OCI-LY7 (cell line): Measurements from ENCODE around the gene PRRC2B. TPM values are rescaled to one million over a fixed set of nuclear protein-coding genes. Genes with fewer than 3 reads are reported as not detected.

Experiments
- BruUV-seq: library from RNA; stranded (reverse); fragments of 400-500 nt; replicated peaks from 2 replicates; lab custom pipeline; 2021; lab: Mats Ljungman, UMichigan
- CTCF ChIA-PET: fragments of 300-600 bp; sonication (Branson Sonifier 250); formaldehyde crosslinking; loops from one replicate; lab custom pipeline; 2022; ENCODE audit warnings: antibody characterized with exemption; ENCODE audit not compliant: unreplicated experiment; lab: Charles Lee
- POLR2A ChIA-PET: fragments of 300-600 bp; sonication (Branson Sonifier 250); formaldehyde crosslinking; loops from one replicate; lab custom pipeline; 2022; ENCODE audit warnings: antibody characterized with exemption; lab: Charles Lee
- DNase-seq: peaks from one replicate; pipeline ENCODE4 v3.0.0-alpha.2; 2015; ENCODE audit warnings: low spot score
- H2AFZ ChIP-seq: fragments of 200-600 bp; sonication (generic), shearing (Covaris generic); 2 replicates; pipeline ENCODE4 v1.6.1; 2014; ENCODE audit warnings: mild to moderate bottlenecking, antibody characterized with exemption, low read length, moderate library complexity
- H3K27ac ChIP-seq: fragments of 200-600 bp; sonication (generic); 2 replicates; pipeline ENCODE4 v1.5.1; 2014; ENCODE audit warnings: mixed run types, low read depth, mild to moderate bottlenecking, moderate library complexity, low read length, inconsistent platforms; ENCODE audit not compliant: poor library complexity, severe bottlenecking
- H3K36me3 ChIP-seq: fragments of 200-600 bp; sonication (generic); 2 replicates; pipeline ENCODE4 v1.6.1; 2014; ENCODE audit warnings: mild to moderate bottlenecking, antibody characterized with exemption, low read length, moderate library complexity, mixed read lengths; ENCODE audit not compliant: insufficient read depth
- H3K4me1 ChIP-seq: fragments of 200-600 bp; sonication (generic); 2 replicates; pipeline ENCODE4 v1.5.1; 2014; ENCODE audit warnings: mild to moderate bottlenecking, low read length; ENCODE audit not compliant: insufficient read depth, poor library complexity, severe bottlenecking
- H3K4me2 ChIP-seq: fragments of 200-600 bp; sonication (generic); 2 replicates; pipeline ENCODE4 v1.6.1; 2014; ENCODE audit warnings: mild to moderate bottlenecking, low read length
- H3K4me3 ChIP-seq: fragments of 200-600 bp; sonication (generic); 2 replicates; pipeline ENCODE4 v1.5.1; 2014; ENCODE audit warnings: mild to moderate bottlenecking, low read depth, low read length; ENCODE audit not compliant: poor library complexity, severe bottlenecking
- H3K79me2 ChIP-seq: fragments of 200-600 bp; sonication (generic); 2 replicates; pipeline ENCODE4 v1.6.1; 2016; ENCODE audit warnings: low read depth, mild to moderate bottlenecking, low read length, moderate library complexity, mixed read lengths; ENCODE audit not compliant: insufficient read depth
- H3K9me2 ChIP-seq: fragments of 200-600 bp; sonication (generic); 2 replicates; pipeline ENCODE4 v1.6.1; 2016; ENCODE audit warnings: mild to moderate bottlenecking, low read length, mixed read lengths; ENCODE audit not compliant: insufficient read depth
- H3K9me3 ChIP-seq: fragments of 200-600 bp; sonication (generic); 2 replicates; pipeline ENCODE4 v1.6.1; 2014; ENCODE audit warnings: mild to moderate bottlenecking, mixed run types, low read length, mixed read lengths
- H4K20me1 ChIP-seq: fragments of 200-600 bp; sonication (generic); 2 replicates; pipeline ENCODE4 v1.6.1; 2014; ENCODE audit warnings: mild to moderate bottlenecking, antibody characterized with exemption, low read length, moderate library complexity, mixed read lengths; ENCODE audit not compliant: insufficient read depth
- CTCF ChIP-seq: fragments of 200-600 bp; sonication (generic); conservative IDR thresholded peaks from 2 replicates; pipeline ENCODE4 v1.5.1; 2014; ENCODE audit warnings: mild to moderate bottlenecking, antibody characterized with exemption, low read length, moderate library complexity, mixed read lengths
- EZH2phosphoT487 ChIP-seq: fragments of 200-600 bp; sonication (generic); IDR thresholded peaks from 2 replicates; pipeline ENCODE4 v1.6.1; 2018; ENCODE audit warnings: low read depth, borderline replicate concordance, mild to moderate bottlenecking, mixed run types, antibody characterized with exemption, low read length, moderate library complexity, mixed read lengths
- intact Hi-C: fragments of 100-400 bp; cut with micrococcal nuclease; formaldehyde crosslinking; loops from one replicate; pipeline ENCODE4 v1.10.0; 2022; ENCODE audit not compliant: unreplicated experiment
- total RNA-seq, 2 experiments: library from RNA; depleted of rRNA in 1 of 2; stranded (reverse); fragments of >200 nt in 1 of 2; shearing (Covaris generic) in 1 of 2; gene quantifications; 2 replicates each; pipeline ENCODE4 v1.2.3, GENCODE V29; 2014 to 2022

The PRRC2B gene
- total RNA-seq, 2 experiments from 2014 or later: 84.2 to 210 TPM

DNA sequence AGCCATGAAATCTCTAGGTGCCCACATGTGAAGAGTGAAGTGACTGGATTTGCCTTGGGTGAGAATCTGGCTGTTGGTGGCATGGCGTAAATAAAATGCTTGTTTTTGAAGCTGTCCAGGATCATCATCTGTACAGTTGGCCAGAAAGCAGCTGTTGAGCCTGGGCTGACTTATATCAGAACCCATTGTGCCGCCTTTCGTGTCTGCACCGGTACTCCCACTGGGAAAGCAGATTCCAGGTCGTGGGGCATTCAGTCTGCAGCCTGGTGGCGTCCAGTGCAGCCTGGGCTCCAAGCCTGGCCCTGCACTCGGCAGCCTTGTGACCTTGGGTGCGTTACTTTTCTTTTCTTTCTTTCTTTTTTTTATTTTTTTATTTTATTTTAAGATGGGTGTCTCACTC lies 27.8 kb downstream of the PRRC2B start:
- POLR2A ChIA-PET: no interaction called here
- Histone ChIP-seq H3K4me1 (peaks cover 11% of the 10 kb centered on the region), H3K79me2 (peaks cover 100% of the 10 kb centered on the region), H3K4me3 (no peak overlapping the region), H3K9me3 (no peaks in the 10 kb centered on the region; the same call in 1 of the 2 replicates), H4K20me1 (peaks cover 16% of the 10 kb centered on the region), H3K27ac (no peak overlapping the region), H3K9me2 (no peaks in the 10 kb centered on the region), H2AFZ (no peak overlapping the region), H3K36me3 (peaks cover 92% of the 10 kb centered on the region), H3K4me2 (no peak overlapping the region)
- no TSS peak for BruUV-seq
- no peak for DNase-seq
- intact Hi-C loops: no loop called here
- TF ChIP-seq EZH2phosphoT487: no peak
- TF ChIP-seq CTCF: no peak
- CTCF ChIA-PET: no interaction called here

GRCh38 chr9:131422241-131422792 lies 28.4 kb downstream of the PRRC2B start:
- H3K9me2 ChIP-seq: no peaks in the 10 kb centered on the region
- peaks cover 6% of the 10 kb centered on the region for H3K4me1 ChIP-seq
- H4K20me1 ChIP-seq: peaks cover 20% of the 10 kb centered on the region
- DNase-seq: no peak
- no peak overlapping the region for H3K4me3 ChIP-seq
- no peak overlapping the region for H3K4me2 ChIP-seq
- H3K36me3 ChIP-seq: peaks cover 92% of the 10 kb centered on the region
- H3K27ac ChIP-seq: no peak overlapping the region
- POLR2A ChIA-PET: no interaction called here
- TF ChIP-seq EZH2phosphoT487 (no peak), CTCF (no peak)
- BruUV-seq: no TSS peak
- H2AFZ ChIP-seq: no peak overlapping the region
- H3K9me3 ChIP-seq: no peaks in the 10 kb centered on the region; the same call in 1 of the 2 replicates
- H3K79me2 ChIP-seq: peaks cover 100% of the 10 kb centered on the region
- intact Hi-C loops: no loop called here
- CTCF ChIA-PET: no interaction called here

GRCh38 chr9:131423171-131423581 lies 29.3 kb downstream of the PRRC2B start:
- H4K20me1 ChIP-seq: peaks cover 20% of the 10 kb centered on the region

More at GRCh38 chr9:131423171-131423581, 29.3 kb downstream of the PRRC2B start:
- no peaks in the 10 kb centered on the region for H3K4me1 ChIP-seq
- intact Hi-C loops: no loop called here
- no peak overlapping the region for H2AFZ ChIP-seq
- no TSS peak for BruUV-seq
- H3K27ac ChIP-seq: no peak overlapping the region
- ChIA-PET CTCF (no interaction called here), POLR2A (interaction anchor here (0.5 kb wide), 1 partner anchor 54 kb away, joined by 3 read pairs; no protein-coding TSS in a partner anchor)
- no peak for DNase-seq
- H3K4me2 ChIP-seq: no peak overlapping the region
- peaks cover 87% of the 10 kb centered on the region for H3K36me3 ChIP-seq
- no peak overlapping the region for H3K4me3 ChIP-seq
- no peaks in the 10 kb centered on the region for H3K9me2 ChIP-seq
- H3K9me3 ChIP-seq: no peaks in the 10 kb centered on the region; the same call in 1 of the 2 replicates
- TF ChIP-seq CTCF (no peak), EZH2phosphoT487 (no peak)
- peaks cover 100% of the 10 kb centered on the region for H3K79me2 ChIP-seq
